Measurements from ENCODE around the gene MEGF11.

DNA sequence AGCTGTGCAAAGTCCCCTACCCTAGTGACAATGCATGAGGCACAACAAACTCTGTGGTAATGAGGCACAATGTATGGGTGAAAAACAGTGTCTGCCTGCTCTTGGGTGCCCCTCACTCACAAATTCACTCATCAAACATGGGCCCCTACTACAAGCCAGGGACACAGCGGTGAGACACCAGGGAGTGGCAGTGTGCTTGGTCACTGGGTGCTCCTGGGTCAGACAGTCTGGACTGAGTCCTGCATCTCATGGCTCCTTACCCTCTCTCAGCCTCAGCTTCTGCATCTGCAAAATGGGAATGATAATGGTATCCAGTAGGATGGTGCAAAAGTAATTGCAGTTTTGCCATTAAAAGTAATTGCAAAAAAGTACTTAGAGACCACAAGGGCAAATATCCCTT is 184.7 kb downstream of the MEGF11 start:
- no peak for TF ChIP-seq POLR2AphosphoS5 (IDR thresholded peaks at IDR 0.05)
- TF ChIP-seq, protein P1, sequence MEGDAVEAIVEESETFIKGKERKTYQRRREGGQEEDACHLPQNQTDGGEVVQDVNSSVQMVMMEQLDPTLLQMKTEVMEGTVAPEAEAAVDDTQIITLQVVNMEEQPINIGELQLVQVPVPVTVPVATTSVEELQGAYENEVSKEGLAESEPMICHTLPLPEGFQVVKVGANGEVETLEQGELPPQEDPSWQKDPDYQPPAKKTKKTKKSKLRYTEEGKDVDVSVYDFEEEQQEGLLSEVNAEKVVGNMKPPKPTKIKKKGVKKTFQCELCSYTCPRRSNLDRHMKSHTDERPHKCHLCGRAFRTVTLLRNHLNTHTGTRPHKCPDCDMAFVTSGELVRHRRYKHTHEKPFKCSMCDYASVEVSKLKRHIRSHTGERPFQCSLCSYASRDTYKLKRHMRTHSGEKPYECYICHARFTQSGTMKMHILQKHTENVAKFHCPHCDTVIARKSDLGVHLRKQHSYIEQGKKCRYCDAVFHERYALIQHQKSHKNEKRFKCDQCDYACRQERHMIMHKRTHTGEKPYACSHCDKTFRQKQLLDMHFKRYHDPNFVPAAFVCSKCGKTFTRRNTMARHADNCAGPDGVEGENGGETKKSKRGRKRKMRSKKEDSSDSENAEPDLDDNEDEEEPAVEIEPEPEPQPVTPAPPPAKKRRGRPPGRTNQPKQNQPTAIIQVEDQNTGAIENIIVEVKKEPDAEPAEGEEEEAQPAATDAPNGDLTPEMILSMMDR (IDR thresholded peaks at IDR 0.05) = no peak
